ENCODE data around the gene KRT81. TPM values are rescaled to one million over a fixed set of nuclear protein-coding genes. Genes with fewer than 3 reads are reported as not detected.
"Not testable (repeated sequence)": the region's sequence is repeated elsewhere in the genome, so short reads cannot be mapped to it uniquely, and the experiment has no call there.

Gene KRT81
- total and polyA plus RNA-seq, 8 donors = 0.22 to 0.76 (median 0.52) TPM; not detected in 4

GRCh38 chr12:52254965-52255751 is 36.2 kb downstream of the KRT81 start:
- TF ChIP-seq CTCF (IDR thresholded peaks at IDR 0.05) = no peak
- DNase-seq = peak in 2 of 6 donors; percentile 1 to 7
- H3K36me3 ChIP-seq = no peaks in the 10 kb centered on the region
- peaks cover 5 to 14% (median 7%) of the 10 kb centered on the region in 3 donors for H3K4me1 ChIP-seq
- no peak for FAIRE-seq
- H3K27me3 ChIP-seq = no peaks in the 10 kb centered on the region
- H3K9me3 ChIP-seq = no peaks in the 10 kb centered on the region
- WGBS, 2 donors = 76 to 77% methylated on average over 7 of the region's 7 CpGs
- H3K27ac ChIP-seq = no peak overlapping the region
- no peak for ATAC-seq
- intact Hi-C loops (cut with DNase I) = no loop called here
- no peak overlapping the region for H3K4me3 ChIP-seq

GRCh38 chr12:52254180-52254964 is 37.0 kb downstream of the KRT81 start:
- FAIRE-seq (no peak), DNase-seq (peak in 2 of 6 donors; percentile 6 to 7), ATAC-seq (no peak)
- intact Hi-C loops (cut with DNase I) = no loop called here
- TF ChIP-seq CTCF (IDR thresholded peaks at IDR 0.05) = no peak
- WGBS, 2 donors = 94 to 95% methylated on average over 10 of the region's 10 CpGs
- Histone ChIP-seq H3K36me3 (no peaks in the 10 kb centered on the region), H3K27ac (no peak overlapping the region), H3K4me1 (peaks cover 11 to 15% (median 13%) of the 10 kb centered on the region in 3 donors), H3K9me3 (no peaks in the 10 kb centered on the region), H3K27me3 (no peaks in the 10 kb centered on the region), H3K4me3 (no peak overlapping the region)

- Histone ChIP-seq H3K9me3 (no peaks in the 10 kb centered on the region), H3K27me3 (no peaks in the 10 kb centered on the region), H3K36me3 (no peaks in the 10 kb centered on the region), H3K4me3 (no peak overlapping the region), H3K4me1 (peaks cover 14 to 20% (median 20%) of the 10 kb centered on the region in 3 donors), H3K27ac (no peak overlapping the region)
- ATAC-seq = no peak
- intact Hi-C loops (cut with DNase I) = no loop called here
- FAIRE-seq = no peak
- peak in 2 of 6 donors; percentile 9 to 11 for DNase-seq
- 90 to 96% methylated on average over 14 of the region's 14 CpGs for WGBS, 2 donors
- TF ChIP-seq CTCF (IDR thresholded peaks at IDR 0.05) = no peak
These were observed 37.7 kb downstream of the KRT81 start for GRCh38 chr12:52253391-52254179.

- 97 to 98% methylated on average over 10 to 11 of the region's 11 CpGs for WGBS, 2 donors
- DNase-seq = peak in 2 of 6 donors; percentile 8
- Histone ChIP-seq H3K27ac (no peak overlapping the region), H3K36me3 (no peaks in the 10 kb centered on the region), H3K9me3 (no peaks in the 10 kb centered on the region), H3K4me1 (peaks cover 22 to 28% (median 27%) of the 10 kb centered on the region in 3 donors), H3K27me3 (no peaks in the 10 kb centered on the region), H3K4me3 (no peak overlapping the region)
- intact Hi-C loops (cut with DNase I) = no loop called here
- ATAC-seq = no peak
- no peak for TF ChIP-seq CTCF (IDR thresholded peaks at IDR 0.05)
- no peak for FAIRE-seq
These were observed 38.5 kb downstream of the KRT81 start for GRCh38 chr12:52252728-52253343.

GRCh38 chr12:52252175-52252615 is 39.1 kb downstream of the KRT81 start:
- H3K4me3 ChIP-seq; H3K9me3 ChIP-seq; FAIRE-seq; H3K27me3 ChIP-seq; ATAC-seq; H3K36me3 ChIP-seq; H3K27ac ChIP-seq; intact Hi-C loops (cut with DNase I): not testable (repeated sequence)
- WGBS, 2 donors = 89 to 93% methylated on average over 8 of the region's 8 CpGs
- peak in 3 of 6 donors; percentile 16 to 34 (median 23) for DNase-seq
- peaks cover 25 to 30% (median 30%) of the 10 kb centered on the region in 3 donors for H3K4me1 ChIP-seq
